ENCODE results near the gene SCARB1. TPM values are rescaled to one million over a fixed set of nuclear protein-coding genes. Genes with fewer than 3 reads are reported as not detected.

Gene SCARB1
- total RNA-seq, 1 donor from 2014 or later = 20.8 TPM

DNA sequence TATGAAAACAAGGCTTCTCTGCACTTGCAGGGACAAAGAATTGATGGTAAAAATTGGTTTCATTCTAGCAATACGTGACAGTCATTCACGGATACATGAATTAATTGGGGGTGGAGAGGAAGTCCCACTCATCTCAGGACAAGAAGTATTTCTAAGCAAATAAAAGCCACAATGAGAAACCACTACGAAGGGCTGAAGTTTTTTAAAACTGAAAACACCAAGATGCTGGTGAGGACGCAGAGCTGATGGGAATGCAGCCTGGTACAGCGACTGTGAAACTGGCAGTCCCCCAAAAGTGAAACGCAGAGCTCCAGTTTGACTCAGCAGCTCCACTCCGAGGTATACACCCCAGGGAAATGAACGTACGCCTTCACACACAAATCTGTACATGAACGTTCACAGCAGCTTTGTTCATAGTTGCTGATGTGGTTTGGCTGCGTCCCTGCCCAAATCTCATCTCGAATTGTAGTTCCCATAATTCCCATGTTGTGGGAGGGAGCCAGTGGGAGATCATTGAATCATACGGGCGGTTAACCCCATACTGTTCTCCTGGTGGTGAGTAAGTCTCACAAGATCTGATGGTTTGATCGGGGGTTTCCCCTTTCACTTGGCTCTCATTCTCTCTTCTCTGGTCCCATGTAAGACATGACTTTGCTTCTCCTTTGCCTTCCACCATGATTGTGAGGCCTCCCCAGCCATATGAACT is 89.0 kb downstream of the SCARB1 start:
- no peak for DNase-seq (ENCODE audit: low spot score)

DNA sequence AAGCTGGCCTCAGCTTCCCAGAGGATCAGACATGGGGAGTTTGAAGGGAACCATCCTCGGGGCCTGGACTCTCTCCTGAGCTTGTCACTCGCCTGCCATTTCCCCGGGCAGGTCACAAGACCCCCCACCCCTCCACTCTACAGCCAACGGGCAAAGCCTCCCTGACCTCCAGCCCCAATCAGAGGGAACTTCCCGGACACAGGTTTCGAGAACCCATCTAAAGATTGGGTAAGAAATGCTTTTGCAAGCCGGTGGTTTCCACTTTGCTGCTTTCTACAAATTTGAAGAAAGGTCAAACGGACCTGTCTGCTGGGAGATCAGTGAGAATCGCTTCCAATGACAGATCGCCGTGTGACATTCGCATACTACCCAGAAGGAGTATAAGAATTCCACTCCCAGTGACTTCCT is 89.6 kb downstream of the SCARB1 start:
- no peak for DNase-seq (ENCODE audit: low spot score)

DNA sequence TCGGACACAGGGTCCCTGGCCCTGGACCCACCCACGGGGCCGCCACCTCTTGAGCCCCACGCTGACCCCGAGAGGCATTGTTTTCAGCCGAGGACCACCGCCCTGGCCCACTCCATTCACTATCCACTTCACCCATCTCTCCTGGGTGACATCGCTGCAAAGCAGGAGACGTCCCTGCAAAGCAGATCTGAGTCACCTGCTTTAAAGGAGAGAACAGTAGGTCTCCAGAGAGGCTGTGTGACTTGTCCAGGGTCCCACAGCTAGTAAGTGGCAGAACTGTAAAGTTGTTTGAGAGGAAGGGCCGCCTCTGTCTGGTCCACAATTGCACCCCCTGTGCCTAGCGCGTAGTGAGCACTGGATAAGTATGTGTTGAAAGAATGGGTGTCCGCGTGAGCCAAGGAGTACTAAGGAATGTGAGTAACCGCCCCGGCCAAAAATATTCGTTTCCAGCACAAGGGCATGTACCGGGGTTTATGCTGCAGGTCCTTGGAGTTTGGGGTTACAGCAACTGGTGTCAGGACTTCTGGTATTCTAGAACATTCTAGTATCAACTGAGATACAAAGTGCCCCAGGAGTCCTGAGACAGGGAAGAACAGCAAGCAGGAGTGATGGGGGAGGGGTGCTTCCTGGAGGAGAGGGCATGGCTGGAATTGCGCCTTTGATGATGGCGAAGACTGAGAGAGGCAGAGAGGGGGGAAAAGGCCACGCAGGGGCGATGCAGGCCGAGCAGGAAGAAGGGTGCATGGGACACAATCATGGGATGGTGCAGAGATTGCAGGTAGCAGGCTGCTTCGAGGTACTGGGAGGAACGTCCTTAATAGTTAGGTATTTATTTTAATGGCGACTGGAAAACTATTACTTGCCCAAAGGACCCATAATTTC is 91.1 kb downstream of the SCARB1 start:
- no peak for DNase-seq (ENCODE audit: low spot score)

DNA sequence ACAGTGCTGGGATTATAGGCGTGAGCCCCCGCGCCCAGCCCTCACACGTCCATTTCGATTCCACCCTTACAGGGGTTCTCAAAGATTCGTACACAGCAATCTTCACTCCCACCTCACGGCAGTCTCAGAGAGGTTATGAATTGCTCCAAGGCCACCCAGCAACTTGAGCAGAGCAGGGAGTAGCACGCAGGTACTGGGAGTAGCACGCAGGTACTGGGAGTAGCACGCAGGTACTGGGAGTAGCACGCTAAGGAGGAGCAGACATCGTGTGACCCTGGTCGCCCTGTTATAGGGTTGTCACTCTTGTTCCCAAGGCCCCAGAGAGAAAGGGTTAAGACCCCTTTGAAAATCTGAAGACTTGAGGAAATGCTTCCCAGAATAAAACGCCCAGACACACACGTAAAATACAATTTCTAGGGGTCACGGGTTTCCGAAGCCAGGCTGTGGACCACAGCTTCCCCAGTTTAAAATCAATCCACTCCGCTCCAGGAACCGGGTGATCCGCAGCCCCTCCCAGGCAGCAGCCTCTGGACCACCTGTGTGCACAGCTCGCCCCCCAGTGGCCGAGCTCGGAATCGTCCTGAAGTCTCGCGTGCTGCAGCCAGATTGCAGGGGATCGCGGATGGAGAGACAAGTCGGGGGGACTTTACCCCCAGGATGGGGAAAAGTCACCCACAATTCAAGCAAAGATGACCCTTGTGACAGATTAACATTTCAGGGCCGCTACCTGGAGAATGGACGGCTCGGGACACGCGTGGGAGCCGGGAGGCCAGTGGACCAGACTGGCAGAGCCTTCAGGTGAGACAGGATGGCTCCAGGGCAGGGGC is 92.0 kb downstream of the SCARB1 start:
- peak; percentile 88 for DNase-seq (ENCODE audit: low spot score)

DNA sequence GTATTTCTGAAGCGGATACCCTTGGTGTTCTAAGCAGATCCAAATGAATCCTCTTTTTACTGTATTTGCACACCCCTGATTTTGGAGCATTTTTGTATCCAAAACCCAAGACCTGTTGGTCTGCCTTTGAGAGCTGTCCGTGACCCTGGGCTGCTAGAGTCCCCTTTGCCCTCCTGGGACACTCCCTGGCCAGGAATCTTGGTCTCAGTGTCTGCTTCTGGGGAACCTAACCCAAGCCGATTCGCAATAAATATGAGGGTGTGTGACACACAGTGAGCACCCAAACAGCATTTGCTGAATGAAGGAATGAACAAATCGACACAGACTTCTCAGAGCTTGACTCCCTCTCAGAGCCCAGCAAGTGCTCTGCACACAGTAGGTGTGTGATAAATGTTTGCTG is 92.9 kb downstream of the SCARB1 start:
- no peak for DNase-seq (ENCODE audit: low spot score)

DNA sequence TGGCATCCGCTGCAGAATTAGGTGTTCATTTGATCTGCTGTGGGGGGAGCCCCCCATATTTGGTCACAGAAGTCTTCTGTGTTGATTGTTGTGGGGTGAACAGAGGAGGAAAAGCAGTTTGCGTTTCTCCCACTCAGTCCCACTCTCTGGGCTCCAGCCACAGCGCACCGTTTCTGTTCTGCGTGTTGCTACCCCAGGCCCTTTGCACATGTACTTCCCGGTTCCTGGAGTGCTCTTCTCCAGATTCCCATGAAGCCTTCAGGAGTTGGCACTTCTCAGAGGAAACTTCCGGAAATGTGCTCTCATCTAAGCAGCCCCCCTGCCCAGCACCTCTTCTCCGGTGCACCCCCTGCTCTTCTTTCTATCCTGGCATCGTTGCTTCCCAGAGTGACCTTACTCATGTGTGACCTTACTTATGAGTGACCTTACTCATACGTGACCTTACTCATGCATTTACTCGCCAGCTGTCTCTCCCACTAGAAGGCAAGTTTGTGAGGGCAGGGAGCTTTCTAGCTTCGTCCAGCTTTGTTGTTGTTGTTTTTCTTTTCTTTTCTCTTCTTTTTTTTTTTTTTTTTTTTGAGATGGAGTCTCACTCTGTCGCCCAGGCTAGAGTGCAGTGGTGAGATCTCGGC is 93.7 kb downstream of the SCARB1 start:
- DNase-seq (ENCODE audit: low spot score) = no peak

DNA sequence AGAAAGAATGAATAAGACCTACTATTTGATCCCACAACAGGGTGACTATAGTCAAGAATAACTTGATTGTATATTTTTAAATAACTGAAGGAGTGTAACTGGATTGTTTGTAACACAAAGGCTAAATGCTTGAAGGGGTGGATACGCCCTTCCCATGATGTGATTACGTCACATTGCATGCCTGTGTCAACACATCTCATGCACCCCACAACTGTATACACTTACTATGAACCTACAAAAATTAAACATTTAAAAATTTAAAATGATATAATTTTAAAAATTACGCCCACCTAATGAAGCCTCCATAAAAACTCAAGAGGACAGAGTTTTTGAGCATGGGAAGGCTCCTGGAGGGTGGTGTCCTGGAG is 94.5 kb downstream of the SCARB1 start:
- no peak for DNase-seq (ENCODE audit: low spot score)

DNA sequence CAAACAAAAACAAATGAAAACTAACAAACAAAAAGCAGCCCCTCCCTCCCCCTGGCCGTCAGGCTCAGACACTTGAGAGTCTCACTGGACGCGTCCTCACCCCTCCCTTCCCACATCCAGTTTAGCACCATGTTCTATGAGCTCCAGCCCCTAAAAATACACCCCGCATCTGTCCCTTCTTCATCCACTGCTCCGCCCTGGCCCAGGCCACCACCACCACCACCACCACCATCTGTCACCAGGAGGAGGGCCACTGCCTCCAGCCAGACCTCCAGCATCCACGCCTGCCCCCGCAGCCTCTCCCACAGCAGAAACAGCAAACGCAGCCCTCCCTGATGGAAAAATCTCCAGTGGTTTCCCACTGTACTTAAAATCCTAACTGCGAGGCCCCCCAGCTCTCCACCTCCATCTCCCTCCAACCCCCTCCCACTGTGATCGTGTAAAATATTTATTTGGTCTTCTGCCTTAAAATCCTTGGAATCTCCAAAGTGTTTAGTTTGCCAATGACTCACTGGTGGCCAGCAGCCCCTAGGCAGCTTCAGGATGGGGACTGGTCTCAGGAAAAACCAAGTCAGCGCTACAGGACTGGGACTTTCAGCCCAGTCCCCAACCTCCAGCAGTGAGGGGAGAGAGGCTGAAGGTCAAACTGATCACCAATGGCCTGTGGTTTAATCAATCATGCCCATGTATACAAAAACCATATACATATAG is 95.1 kb downstream of the SCARB1 start:
- DNase-seq (ENCODE audit: low spot score) = no peak

DNA sequence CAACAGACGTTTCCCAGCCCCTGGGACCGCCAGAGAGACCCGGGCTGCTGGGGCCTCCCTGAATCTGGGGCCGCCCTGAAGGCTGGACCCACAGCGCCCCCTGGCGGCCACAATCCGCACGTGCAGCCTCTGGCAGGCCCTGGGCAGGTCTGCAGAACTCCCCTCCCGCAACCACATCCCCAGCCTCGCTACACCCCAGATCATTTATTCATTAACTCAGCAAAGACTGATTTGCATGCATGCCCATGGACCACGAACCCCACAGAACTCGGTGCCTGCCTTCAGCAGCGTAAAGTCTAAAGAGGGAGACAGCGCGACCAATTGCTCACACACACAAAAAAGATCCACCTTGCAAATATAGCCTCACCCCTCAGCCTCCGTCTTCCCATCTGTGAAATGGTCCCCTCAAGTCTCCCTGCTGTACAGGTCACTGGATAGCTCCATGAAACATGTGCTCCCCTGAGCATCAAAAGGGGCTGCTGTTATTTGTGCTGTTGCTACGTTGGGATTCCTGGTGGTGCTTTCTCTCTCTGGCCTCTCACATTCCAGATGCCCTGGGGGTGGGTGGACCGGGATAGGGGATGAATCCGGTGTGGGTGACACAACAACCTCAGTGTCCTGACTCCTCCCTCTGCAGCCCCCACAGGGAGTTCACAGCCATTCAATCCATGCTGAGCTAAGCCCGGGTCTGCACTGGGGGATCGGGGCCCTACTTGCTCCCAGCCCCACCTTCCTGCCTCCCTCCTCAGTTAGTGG is 96.4 kb downstream of the SCARB1 start:
- peak; percentile 81 for DNase-seq (ENCODE audit: low spot score)

DNA sequence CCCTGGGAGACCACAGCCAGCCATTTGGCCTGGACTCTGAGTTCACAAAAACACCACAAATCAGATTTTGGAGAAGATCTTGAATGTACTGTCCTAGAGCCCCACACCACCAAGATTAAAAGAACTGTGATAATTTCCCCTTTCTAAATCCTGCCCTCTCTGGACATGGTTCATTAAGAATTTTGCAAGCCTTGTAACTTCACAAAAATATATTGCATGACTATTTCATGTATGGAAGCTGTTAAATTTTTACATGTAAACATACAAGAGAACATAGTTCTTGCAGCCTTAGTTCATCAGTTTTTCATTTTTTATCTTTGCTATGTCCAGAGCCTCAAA is 97.0 kb downstream of the SCARB1 start:
- DNase-seq (ENCODE audit: low spot score) = no peak

DNA sequence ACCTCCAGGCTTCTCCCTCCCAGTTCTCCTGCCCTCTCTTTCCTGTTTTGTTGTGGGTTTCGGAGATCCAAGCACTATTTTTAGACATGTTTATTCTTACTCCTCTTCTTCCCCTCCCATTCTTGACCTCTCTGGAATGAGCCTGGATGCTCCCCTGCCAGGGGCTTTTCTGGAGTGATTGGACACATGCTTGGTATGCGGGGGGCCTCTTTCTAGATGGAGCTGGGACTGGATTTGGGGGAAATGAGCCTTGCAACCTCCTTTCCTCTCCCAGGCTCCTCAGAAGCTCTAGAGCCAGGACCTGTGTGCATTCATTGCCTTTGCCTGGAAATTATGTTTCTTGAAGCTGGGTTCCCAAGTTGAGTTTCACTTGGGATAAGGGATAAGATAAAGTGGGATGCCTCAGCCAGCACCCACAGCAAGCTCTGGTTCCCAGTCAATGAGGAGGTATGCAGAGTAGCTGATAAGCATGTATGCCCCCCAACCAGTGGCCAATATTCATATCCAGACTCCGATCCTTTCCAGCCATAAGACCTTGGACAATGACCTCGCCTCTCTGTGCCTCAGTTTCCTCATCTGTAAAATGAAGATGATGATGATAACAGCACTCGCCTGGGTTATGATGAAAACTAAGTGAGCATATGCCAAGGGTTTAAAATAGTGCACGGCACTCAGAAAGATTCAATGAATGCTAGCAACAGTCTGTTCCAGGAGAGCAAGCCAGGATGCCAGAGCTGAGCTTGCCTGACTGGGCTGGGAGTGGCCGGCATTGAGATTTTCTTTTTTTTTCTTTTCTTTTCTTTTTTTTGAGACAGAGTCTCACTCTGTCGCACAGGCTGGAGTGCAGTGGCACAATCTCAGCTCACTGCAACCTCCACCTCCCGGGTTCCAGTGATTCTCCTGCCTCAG is 97.8 kb downstream of the SCARB1 start:
- DNase-seq (ENCODE audit: low spot score) = no peak

DNA sequence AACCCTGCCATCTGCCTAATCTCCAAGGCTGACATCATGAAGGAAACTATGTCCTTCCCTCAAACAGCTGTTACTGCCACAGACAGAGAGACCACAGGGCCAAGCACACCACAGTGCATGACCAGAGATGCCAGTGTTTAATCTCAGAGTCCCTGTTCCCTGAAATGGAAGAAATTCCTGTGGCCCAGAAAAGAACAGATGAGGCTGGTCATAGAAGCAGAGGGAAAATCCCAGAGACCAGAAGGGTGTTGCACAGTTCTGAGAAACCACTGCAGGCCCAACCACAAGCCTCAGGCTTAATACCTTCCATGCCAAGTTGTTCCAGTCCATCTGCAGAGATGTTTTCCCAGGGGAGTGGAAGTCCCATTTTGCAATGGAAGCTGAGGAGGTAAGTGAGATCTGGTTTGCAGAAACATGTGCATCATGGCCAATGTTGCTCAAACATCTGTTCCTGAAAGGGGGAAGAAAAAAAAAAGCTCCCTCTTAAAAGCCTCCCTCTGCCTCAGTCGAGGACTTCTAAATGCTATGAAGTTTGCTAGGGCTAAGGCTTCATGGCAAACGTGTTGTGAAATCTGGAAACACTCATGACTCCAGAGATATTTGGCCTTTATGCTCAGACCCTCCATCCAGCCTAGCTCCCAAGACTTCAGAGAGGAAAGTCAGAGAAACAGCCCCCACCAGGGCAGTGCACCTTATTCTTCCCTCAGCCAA is 98.6 kb downstream of the SCARB1 start:
- DNase-seq (ENCODE audit: low spot score) = no peak

DNA sequence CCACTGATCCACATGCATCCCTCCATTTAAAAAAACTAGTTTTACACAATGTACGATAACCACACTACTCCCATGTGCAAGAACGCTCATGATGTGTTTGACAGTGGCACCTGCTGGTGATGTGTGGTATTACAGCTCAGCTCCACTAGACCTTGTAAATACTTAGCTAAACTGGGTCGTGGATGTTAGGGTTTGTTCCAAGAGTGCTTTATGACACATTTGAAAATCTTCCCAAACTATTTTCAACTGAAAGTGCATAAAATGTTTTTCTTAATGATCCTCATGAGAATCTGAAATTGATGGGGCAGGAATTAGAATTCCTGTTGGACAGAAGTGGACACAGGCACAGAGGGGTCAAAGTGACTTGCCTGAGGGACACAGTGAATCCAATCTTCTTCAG is 99.2 kb downstream of the SCARB1 start:
- DNase-seq (ENCODE audit: low spot score) = no peak

DNA sequence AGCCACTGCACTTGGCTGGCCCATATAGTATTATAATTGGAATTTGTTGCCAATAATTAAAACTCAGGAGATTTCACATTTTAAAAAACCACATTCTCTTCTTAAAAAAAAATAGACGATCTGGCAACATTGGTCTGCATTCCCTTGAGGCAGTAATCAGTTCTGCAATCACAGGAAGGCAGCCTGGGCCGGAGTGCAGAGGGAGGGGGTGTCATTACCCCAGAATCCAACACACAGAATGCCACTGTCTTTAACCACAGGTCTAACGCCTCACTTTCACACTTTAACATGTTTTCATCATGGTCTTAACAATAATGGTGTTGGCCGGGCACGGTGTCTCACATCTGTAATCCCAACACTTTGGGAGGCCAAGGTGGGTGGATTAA is 100.1 kb downstream of the SCARB1 start:
- no peak for DNase-seq (ENCODE audit: low spot score)

DNA sequence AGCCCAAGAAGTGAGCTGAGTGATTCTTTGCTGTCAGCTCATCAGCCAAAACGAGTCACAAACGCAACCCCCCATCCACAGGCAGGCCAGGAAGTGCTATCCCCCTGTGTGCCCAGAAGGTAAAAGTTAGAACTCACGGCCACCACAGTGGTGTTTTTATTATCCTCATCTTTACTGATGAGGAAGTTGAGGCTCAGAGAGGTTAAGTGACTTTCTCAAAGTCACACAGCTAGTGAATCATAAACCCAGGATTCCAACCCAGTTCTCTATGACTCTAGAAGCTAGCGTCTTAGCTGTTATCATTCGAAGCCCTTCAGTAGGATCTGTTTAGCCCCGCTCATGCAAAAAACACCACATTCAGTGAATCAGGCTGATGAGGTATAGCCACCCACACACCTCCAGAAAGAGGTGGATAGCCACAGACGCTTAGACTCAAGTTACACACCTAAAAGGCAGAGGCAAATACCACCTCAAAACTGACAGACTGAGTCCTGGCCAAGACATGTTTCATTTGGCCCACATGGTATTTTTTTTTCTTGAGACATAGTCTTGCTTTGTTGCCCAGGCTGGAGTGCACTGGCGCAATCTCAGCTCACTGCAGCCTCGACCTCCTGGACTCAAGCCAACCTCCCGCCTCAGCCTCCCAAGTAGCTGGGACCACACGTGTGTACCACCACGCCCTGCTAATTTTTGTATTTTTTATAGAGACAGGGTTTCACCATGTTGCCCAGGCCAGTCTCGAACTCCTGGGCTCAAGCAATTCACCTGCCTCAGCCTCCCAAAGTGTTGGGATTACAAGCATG is 100.7 kb downstream of the SCARB1 start:
- DNase-seq (ENCODE audit: low spot score) = no peak

DNA sequence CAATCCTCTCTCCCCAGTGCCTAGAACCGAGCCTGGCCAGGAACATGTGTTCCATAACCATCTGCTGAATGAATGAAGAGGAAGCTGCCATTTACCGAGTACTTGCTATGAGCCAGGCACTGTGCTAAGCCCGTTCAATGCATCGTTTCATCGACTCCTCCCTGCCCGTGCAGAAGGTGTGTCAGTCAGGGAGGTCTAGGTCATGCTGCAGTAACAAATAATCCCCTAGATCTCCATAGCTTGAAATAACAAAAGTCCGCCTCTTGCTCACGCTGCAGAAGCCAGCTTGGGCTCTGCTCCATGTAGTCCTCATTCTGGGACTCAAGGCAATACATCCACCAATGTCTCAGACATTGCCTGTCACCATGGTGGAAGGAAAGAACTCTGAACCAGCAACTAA is 101.3 kb downstream of the SCARB1 start:
- DNase-seq (ENCODE audit: low spot score) = no peak

DNA sequence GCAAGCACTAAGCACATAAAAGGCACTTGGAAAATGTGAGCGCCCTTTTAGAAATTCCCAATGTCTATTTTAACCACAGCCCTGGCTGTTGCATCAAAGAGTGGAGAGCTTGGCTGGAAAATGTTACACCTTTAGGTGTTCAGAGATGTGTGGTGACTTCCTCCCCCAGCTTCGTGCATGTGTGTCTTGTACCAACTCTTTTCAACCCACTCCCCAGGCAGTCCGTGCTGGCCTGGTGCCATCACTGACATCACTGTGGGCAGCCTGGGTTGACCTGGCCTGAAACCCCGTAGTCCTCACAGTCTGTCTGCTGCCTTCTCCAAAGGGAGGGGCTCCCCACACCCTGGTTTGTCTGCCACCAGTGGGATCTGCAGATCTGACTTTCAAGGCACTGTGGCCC is 101.8 kb downstream of the SCARB1 start:
- DNase-seq (ENCODE audit: low spot score) = no peak

DNA sequence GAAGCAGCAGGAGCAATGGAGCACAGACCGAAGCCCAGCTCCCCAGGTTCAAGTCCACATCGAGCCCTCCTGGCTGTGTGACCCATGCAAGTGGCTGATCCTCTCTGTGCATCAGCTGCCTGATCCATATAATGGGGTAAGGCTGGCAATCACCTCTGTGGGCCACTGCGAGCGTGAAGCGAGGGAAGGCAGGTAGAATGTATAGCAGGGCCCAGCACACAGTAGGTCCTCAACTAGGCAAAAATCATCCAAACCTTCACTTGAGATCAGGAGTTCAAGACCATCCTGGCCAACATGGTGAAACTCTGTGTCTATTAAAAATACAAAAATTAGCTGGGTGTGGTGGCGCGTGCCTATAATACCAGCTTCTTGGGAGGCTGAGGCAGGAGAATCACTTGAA is 102.6 kb downstream of the SCARB1 start:
- no peak for DNase-seq (ENCODE audit: low spot score)
